GM12875 (cell line): ENCODE measurements around the gene FAS.

Experiments used
- H3K4me3 ChIP-seq: one replicate; pipeline ENCODE4 v1.5.1; 2011; ENCODE audit warnings: low read depth, low read length, control low read depth
- TF ChIP-seq, protein P1 (sequence below): IDR thresholded peaks from 2 replicates; pipeline ENCODE4 v1.5.1; 2011; ENCODE audit warnings: low read depth, mild to moderate bottlenecking, control low read depth, inconsistent platforms, low read length, moderate library complexity, borderline replicate concordance; ENCODE audit not compliant: insufficient read depth

FAS gene

DNA sequence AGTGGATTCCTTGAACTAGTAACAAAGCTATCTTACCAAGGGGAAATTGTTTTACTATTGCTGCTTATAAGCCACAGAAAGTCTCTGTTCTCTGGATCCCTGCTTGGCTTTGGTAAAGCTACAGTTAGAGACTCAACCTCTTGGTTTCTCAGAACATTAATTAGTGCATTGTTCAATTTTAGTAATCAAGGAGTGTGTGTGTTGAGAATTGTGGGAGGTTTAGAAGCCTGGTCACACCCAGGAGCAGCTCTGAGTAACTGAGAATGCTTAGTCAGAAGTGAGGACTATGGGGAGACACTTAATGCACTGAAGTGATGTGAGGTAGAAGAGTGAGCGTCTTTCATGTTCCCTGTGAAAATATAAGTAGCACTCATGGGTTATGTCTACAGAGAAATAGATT lies 29.8 kb upstream of the FAS start:
- TF ChIP-seq, protein P1, sequence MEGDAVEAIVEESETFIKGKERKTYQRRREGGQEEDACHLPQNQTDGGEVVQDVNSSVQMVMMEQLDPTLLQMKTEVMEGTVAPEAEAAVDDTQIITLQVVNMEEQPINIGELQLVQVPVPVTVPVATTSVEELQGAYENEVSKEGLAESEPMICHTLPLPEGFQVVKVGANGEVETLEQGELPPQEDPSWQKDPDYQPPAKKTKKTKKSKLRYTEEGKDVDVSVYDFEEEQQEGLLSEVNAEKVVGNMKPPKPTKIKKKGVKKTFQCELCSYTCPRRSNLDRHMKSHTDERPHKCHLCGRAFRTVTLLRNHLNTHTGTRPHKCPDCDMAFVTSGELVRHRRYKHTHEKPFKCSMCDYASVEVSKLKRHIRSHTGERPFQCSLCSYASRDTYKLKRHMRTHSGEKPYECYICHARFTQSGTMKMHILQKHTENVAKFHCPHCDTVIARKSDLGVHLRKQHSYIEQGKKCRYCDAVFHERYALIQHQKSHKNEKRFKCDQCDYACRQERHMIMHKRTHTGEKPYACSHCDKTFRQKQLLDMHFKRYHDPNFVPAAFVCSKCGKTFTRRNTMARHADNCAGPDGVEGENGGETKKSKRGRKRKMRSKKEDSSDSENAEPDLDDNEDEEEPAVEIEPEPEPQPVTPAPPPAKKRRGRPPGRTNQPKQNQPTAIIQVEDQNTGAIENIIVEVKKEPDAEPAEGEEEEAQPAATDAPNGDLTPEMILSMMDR: no peak
- H3K4me3 ChIP-seq: no peak overlapping the region

DNA sequence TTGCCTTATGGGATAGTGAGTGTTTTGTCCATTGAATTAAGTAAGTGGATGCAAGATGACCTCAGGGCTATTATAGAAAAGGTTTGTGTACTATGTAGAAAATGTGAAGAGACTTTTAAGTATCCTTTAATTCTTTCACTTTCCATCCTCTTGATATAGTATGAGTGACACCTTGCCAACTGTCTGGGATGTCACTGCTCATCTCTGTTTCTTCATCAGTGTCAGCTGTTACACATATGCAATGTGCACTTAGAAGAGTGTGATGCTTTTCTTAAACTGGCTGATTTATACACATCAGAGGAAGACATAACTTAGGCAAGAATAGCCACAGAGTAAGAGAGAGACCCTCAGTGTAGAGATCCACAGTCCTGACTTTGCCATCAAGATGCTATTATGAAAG lies 29.3 kb upstream of the FAS start:
- TF ChIP-seq, protein P1: no peak
- no peak overlapping the region for H3K4me3 ChIP-seq

DNA sequence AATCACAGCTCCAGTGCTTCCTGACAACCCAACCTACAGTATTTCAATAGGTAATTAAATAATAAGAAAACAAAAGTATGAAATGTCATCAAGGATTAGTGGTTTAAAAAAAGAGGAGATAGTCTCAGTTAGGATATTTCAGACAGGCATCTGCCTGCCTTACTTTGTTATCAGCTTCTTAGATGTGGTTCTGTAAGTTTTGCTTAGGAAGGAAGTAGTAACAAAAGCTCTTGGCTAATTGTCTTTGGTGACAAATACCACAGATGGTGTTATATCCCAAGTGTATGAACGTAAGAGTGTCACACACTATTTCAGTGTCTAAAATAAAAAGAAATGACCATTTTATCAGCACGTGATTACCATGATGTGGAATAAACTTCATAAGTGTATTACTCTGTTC lies 28.3 kb upstream of the FAS start:
- H3K4me3 ChIP-seq: no peak overlapping the region
- TF ChIP-seq, protein P1: no peak

DNA sequence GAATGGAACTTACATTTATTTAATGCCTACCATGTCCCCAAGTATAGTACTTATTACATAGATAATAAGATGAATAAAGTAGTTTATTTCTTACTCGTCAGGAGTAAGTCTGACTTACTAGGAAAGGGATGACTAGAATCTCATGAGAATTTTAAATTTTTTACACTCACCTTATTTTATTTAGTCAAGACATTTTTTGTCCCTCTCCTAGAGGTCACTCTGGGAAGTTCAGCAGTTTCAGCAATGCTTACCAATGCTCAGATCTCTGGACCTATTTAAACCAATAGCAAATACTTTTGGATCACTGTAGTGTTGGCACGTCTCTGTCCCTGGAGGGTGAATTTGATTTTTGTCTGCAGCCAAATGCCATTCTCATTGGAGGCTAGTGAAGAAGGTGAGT lies 27.3 kb upstream of the FAS start:
- TF ChIP-seq, protein P1: no peak
- H3K4me3 ChIP-seq: no peak overlapping the region

DNA sequence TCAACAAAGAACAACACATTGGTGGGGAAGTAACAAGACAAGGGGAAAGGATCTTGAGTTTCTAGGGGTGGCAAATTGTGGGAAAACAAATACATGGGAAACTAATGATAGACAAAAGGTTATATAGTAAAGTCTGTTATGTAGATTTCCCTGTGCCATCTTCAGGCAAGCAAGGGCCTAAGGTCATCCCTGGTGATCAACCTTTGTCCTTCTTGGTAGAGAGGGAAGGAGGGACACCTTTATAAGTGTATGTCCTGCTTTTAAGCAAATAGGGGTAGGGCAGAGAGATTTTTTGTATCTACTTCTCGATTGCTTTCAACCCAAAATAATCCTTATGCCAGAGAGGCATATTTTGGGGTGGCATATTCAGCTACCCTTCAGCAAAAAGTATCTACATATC lies 26.2 kb upstream of the FAS start:
- no peak overlapping the region for H3K4me3 ChIP-seq
- TF ChIP-seq, protein P1: no peak

DNA sequence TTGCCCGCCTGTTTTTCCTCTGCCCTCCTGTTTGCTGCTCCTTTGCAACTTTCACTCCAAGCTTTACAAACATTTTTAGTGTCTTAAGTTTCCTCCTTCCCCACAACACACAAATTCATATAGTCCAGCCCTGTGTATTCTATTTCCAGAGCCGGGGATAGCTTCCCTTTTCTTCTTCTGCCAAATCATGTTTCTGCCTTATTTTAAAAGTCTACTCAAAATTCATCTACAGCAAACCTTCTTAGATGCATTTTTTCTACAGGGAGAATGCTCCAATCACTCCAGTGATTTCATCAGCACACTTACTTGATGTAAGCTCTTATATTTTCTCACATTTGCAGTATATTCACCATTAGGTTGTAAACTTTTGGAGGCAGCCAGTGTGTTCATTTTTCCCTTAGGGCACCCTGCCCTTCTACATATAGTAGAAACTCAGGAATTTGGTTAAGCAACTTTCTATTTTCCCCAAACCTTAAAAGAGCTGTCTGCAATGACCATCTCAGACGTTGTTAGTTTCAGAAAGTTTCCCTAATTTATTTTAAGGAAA lies 25.7 kb upstream of the FAS start:
- TF ChIP-seq, protein P1: no peak
- no peak overlapping the region for H3K4me3 ChIP-seq

DNA sequence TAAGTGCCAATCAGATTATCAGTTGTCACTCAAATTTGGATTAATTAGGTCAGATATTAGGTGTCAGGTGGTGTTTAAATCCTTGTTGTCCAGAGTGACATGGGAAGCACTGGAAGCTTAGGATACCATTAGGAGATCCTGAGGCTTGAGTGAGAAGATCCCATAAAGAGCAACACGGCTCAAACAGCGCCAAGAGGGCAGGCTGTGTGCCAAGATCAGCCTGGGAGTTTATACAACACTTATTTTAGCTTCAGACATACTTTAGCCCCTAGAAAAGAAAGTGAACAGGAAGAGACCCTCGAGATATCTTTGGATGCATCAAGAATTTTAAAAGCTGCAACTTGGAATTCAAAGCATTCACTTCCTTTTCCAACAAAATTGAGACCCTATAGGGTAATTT lies 23.8 kb upstream of the FAS start:
- TF ChIP-seq, protein P1: no peak

More for the DNA sequence above, 23.8 kb upstream of the FAS start:
- H3K4me3 ChIP-seq: no peak overlapping the region
